ENCODE measurements around the gene BDKRB1.
A peak's percentile ranks its signal among the peaks of the same experiment; 100 is the strongest.
"Not testable (repeated sequence)": the region's sequence is repeated elsewhere in the genome, so short reads cannot be mapped to it uniquely, and the experiment has no call there.

BDKRB1 gene

DNA sequence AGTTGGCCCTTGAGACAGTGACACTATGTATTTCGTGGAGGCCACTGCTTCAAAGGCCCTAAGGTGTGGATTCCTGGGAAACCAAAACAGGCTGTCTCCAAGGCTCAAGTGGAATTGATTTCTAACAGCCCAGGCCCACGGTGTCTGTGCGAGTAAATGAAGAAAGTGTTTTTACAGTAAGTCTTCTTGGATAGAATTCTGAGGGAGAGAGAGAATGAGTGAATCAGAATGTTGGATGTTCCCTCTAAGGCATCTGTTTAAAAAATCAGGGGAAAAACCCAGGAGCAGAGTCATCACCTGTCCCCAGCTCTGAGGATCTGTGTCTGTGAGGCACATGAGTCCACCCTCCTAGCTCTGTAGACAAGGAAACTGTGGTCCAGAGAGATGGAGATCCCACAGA is 22.3 kb upstream of the BDKRB1 start:
- DNase-seq (ENCODE audit: low spot score) = no peak

DNA sequence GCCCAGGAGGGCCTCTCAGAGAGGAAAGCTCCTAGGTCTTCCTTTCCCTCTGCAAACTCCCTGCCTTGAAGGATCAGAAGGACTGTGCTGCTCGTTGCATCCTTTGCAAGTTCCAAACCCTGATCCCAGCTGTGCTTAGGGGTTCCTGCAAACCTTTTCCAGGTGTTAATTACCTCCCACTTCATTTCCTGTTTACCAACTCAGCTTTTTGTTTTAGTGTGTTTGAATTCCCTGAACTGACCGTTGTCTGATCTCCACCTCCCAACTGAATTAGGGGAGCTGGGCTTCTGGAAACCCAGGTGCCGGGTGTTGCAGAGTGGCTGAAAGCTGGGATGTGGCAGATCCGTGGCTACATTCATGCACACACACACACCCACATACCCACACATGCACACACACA is 20.6 kb upstream of the BDKRB1 start:
- no peak for DNase-seq (ENCODE audit: low spot score)

DNA sequence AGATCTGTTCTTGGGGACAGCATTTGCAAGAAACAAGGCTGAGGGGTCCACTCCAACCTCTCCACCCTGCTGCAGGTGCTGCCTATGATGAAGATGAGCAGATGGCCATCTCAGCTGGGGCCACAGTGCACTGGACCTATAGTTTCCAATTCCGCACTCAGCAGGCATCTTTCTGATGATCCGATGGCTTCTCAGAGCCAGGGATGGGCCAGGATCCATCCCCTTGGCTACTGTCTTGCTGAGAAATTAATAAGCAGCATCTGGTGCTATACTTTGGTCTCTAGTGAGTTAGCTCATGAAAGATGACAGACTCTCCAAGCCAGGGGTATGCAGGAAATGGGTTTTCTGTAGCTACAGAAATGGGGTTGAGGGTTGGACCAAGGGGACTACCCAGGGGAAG is 18.4 kb upstream of the BDKRB1 start:
- no peak for DNase-seq (ENCODE audit: low spot score)

GRCh38 chr14:96238676-96239265 is 17.2 kb upstream of the BDKRB1 start:
- DNase-seq (ENCODE audit: low spot score) = no peak

- DNase-seq (ENCODE audit: low spot score) = no peak
Observed at GRCh38 chr14:96239711-96240141, 16.3 kb upstream of the BDKRB1 start.

GRCh38 chr14:96240641-96241040 is 15.4 kb upstream of the BDKRB1 start:
- DNase-seq (ENCODE audit: low spot score) = no peak

GRCh38 chr14:96242126-96242525 is 13.9 kb upstream of the BDKRB1 start:
- DNase-seq (ENCODE audit: low spot score) = no peak

GRCh38 chr14:96243785-96244184 is 12.2 kb upstream of the BDKRB1 start:
- peak; percentile 10 for DNase-seq (ENCODE audit: low spot score)

DNA sequence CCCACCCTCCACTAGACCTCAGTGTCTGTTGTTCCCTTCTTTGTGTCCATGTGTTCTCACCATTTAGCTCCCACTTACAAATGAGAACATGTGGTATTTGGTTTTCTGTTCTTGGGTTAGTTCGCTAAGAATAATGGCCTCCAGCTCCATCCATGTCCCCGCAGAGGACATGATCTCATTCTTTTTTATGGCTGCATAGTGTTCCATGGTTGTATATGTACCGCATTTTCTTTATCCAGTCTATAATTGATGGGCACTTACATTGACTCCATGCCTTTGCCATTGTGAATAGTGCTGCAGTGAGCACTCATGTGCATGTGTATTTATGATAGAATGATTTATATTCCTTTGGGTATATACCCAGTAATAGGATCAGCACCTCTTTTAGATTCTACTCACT is 10.9 kb upstream of the BDKRB1 start:
- not testable (repeated sequence) for DNase-seq (ENCODE audit: low spot score)

GRCh38 chr14:96245710-96246538 is 10.1 kb upstream of the BDKRB1 start:
- DNase-seq (ENCODE audit: low spot score) = no peak

GRCh38 chr14:96246539-96246847 is 9.5 kb upstream of the BDKRB1 start:
- DNase-seq (ENCODE audit: low spot score) = no peak

GRCh38 chr14:96247031-96247430 is 9.0 kb upstream of the BDKRB1 start:
- DNase-seq (ENCODE audit: low spot score) = no peak

DNA sequence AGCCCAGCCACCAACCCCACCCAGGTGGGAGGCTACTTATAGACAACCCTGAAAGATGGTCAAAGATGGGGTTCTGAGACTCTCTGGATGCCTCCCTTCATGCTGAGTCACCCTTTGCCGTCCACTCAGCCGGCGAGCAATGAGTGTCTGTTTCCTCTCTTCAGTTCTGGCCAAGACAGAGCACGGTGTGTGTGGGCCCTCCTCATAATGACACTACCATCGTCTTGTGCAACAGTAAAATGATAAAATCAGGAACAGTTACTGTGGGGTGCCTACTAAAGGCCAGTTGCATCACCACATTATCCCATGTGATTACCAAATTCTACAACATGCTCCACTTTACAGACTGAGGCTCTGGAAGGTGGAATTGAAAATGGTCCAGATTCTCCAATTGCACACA is 7.0 kb upstream of the BDKRB1 start:
- no peak for DNase-seq (ENCODE audit: low spot score)

- DNase-seq (ENCODE audit: low spot score) = no peak
Observed at GRCh38 chr14:96250485-96250884, 5.5 kb upstream of the BDKRB1 start.

GRCh38 chr14:96251656-96252155 is 4.3 kb upstream of the BDKRB1 start:
- no peak for DNase-seq (ENCODE audit: low spot score)

DNA sequence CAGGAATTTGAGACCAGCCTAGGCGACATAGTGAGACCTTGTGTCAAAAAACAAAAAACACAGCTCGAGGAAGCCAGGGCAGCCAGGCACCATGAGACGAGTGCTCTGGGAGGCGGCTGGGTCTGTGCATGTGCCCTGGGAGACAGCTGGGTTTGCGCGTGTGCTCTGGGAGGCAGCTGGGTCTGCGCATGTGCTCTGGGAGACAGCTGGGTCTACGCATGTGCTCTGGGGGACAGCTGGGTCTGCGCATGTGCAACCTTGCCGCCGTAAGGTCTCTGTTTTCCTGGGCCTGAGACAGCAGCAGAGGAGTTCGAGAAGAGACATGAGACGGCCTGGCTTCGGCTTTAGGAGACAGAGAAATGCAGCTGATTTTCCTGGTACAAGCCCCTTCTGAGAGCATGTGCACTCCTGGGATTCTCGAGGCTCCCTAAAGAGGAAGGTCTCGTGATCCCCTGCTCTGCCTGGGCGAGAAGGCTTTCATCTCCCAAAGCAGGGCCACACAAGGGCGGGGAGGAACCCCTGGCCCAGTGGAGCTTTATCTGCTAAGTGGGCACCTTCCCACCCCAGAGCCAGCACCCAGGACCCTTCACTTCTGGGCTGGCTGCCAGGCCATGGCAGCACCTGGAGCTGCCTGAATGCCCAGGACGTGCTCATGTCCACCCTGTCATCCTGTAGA is 3.5 kb upstream of the BDKRB1 start:
- DNase-seq (ENCODE audit: low spot score) = no peak

DNA sequence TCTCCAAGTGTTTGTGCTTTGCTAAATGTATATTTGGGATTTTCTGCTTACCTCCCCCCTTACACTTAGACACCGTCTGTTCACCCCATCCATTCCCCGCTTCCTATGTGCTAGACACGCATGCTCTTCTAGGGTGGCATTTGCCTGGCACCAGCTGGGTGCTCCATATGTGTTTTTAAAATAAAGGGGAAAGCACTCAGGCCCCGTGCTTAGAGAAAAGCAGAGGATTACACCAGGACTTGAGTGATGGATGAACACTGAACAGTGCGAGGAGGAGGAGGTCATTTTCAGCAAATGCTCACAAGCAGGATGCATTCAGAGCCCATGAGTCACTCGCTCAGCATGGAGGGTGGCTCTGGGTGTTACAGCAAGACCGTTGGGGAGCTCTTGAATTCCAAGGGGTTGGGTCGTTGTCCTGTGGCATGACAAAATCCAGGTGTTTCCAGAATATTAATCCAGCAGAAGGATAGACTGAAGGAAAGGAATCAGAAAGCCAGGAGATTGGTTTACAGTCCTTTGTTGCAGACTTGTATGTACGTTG is 2.9 kb upstream of the BDKRB1 start:
- no peak for DNase-seq (ENCODE audit: low spot score)

DNA sequence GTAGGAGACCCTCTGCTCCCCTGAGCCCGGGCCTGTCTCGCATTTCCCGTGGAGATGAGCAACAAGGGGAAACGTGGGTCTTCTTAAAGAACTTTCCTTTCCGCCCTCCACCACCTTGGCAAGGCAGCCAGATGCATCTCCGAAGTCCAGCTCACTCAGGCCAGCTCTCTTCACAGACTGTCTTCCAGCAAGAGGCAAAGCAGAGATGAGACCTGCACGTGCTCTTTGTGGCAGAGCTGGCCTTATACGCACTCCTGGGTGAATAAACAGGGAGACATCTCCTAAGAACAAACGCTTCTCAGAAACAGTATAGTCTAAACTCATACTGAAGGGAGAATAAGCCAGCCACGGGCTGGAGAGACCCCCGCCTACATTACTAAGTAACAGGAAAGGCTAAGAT is 1.3 kb upstream of the BDKRB1 start:
- no peak for DNase-seq (ENCODE audit: low spot score)

GRCh38 chr14:96256407-96256806 is 397 bp downstream of the BDKRB1 start:
- no peak for DNase-seq (ENCODE audit: low spot score)

- no peak for DNase-seq (ENCODE audit: low spot score)
Observed at GRCh38 chr14:96257056-96257455, 1.0 kb downstream of the BDKRB1 start.

- no peak for DNase-seq (ENCODE audit: low spot score)
Observed at GRCh38 chr14:96257900-96258299, 1.9 kb downstream of the BDKRB1 start.

DNA sequence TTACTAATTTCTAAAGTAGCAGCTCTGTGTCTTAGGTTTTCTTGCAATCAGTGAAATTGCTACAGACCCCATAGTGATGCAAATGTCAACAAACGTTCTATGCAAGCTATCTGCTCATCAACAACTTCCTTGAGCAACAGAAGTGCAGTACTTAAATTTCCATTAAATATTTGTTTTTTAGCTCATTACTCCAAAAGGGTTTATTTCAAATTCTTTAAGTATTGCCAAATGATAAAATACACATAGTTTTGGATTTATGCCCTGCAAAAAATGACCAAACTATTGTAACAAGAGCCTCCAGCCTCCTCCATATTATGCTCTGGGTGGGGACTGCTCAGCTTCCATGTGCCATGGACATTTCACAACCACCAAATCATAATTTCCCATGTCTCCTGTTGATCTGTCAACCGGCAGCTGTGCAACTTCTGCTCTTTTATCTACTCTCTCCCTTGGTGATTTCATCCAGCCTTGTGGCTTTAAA is 4.4 kb downstream of the BDKRB1 start:
- DNase-seq (ENCODE audit: low spot score) = no peak

GRCh38 chr14:96261053-96261452 is 5.0 kb downstream of the BDKRB1 start:
- DNase-seq (ENCODE audit: low spot score) = no peak

Measured in putamen (tissue), 1 donor.